B cell (primary cell): ENCODE measurements around the gene KLHL33. TPM values are rescaled to one million over a fixed set of nuclear protein-coding genes. Genes with fewer than 3 reads are reported as not detected.
A peak's percentile ranks its signal among the peaks of the same experiment; 100 is the strongest.

Experiments
- ATAC-seq: fragments of 200-7000 bp; cut with Tn5 transposase; one replicate; pipeline ENCODE4 v1.10.0; 2021; ENCODE audit warnings: low read depth, mild to moderate bottlenecking, moderate number of reproducible peaks, moderate library complexity
- CTCF ChIA-PET: fragments of 350-600 bp; sonication (Branson Sonifier 250); formaldehyde crosslinking; loops from one replicate; lab custom pipeline; 2021; ENCODE audit warnings: antibody characterized with exemption, inconsistent platforms; lab: Charles Lee
- POLR2A ChIA-PET: fragments of 350-600 bp; sonication (Branson Sonifier 250); formaldehyde crosslinking; loops from one replicate; lab custom pipeline; 2021; ENCODE audit warnings: antibody characterized with exemption; lab: Charles Lee
- DNase-seq: peaks from one replicate; pipeline ENCODE4 v3.0.0; 2013
- H2AFZ ChIP-seq: 2 replicates; pipeline ENCODE4 v1.6.1; 2012; ENCODE audit warnings: mild to moderate bottlenecking, low read depth, low read length; ENCODE audit not compliant: insufficient read depth, poor library complexity, severe bottlenecking
- H3K27ac ChIP-seq, 2 donors: 1 replicate in 1 of 2; 2 replicates in 1 of 2; pipeline ENCODE4 v1.5.1; 2012 to 2013; ENCODE audit warnings: low read length in 2 of 2, mild to moderate bottlenecking in 2 of 2, moderate library complexity in 1 of 2
- H3K27me3 ChIP-seq, 4 experiments: fragments of 200-600 bp in 1 of 4; sonication (generic) in 1 of 4; replicated peaks in 1 of 4; 1 replicate in 2 of 4; 2 replicates in 2 of 4; pipeline versions ENCODE4 v1.6.1 to v1.7.0; 2013 to 2016; ENCODE audit warnings: low read length in 3 of 4, mild to moderate bottlenecking in 2 of 4, mixed read lengths in 1 of 4, moderate library complexity in 1 of 4; ENCODE audit not compliant: insufficient read depth in 4 of 4, control insufficient read depth in 3 of 4; ENCODE audit errors: control extremely low read depth in 1 of 4
- H3K36me3 ChIP-seq, 2 experiments: replicated peaks in 1 of 2; 1 replicate in 1 of 2; 2 replicates in 1 of 2; pipeline versions ENCODE4 v1.6.1 to v1.7.1; 2013; ENCODE audit warnings: low read length in 1 of 2; ENCODE audit not compliant: insufficient read depth in 2 of 2, control insufficient read depth in 1 of 2; ENCODE audit errors: control extremely low read depth in 1 of 2, extremely low read depth in 1 of 2
- H3K4me1 ChIP-seq, 2 donors: fragments of 200-600 bp in 1 of 2; sonication (generic) in 1 of 2; 1 replicate in 1 of 2; 2 replicates in 1 of 2; pipeline versions ENCODE4 v1.5.1 to v1.6.1; 2013 to 2017; ENCODE audit warnings: low read length in 2 of 2; ENCODE audit not compliant: control insufficient read depth in 2 of 2, insufficient read depth in 2 of 2
- H3K4me2 ChIP-seq: replicated peaks from 2 replicates; pipeline ENCODE3; 2012; ENCODE audit warnings: mild to moderate bottlenecking, low read depth, low read length; ENCODE audit not compliant: poor library complexity, severe bottlenecking
- H3K4me3 ChIP-seq, 5 experiments: fragments of 200-600 bp in 1 of 5; sonication (generic) in 1 of 5; 1 replicate in 3 of 5; 2 replicates in 2 of 5; pipeline versions ENCODE4 v1.5.1 to v1.7.0; 2011 to 2016; ENCODE audit warnings: low read length in 4 of 5, mild to moderate bottlenecking in 4 of 5, low read depth in 2 of 5, control low read depth in 1 of 5, moderate library complexity in 1 of 5; ENCODE audit not compliant: insufficient read depth in 1 of 5; ENCODE audit errors: control extremely low read depth in 1 of 5, extremely low read depth in 1 of 5
- H3K79me2 ChIP-seq: fragments of 200-600 bp; sonication (generic); one replicate; pipeline ENCODE4 v1.6.0; 2016; ENCODE audit warnings: low read length; ENCODE audit not compliant: control insufficient read depth, insufficient read depth
- H3K9ac ChIP-seq: fragments of 200-600 bp; sonication (generic); 2 replicates; pipeline ENCODE4 v1.6.1; 2017; ENCODE audit warnings: mild to moderate bottlenecking, low read length, moderate library complexity
- H3K9me3 ChIP-seq, 3 donors: one replicate each; pipeline versions ENCODE4 v1.6.1 to v1.7.1; 2013; ENCODE audit warnings: low read length in 2 of 3; ENCODE audit not compliant: control insufficient read depth in 2 of 3, insufficient read depth in 1 of 3; ENCODE audit errors: control extremely low read depth in 1 of 3
- H4K20me1 ChIP-seq: 2 replicates; pipeline ENCODE4 v1.6.0; 2012; ENCODE audit warnings: mild to moderate bottlenecking, low read length; ENCODE audit not compliant: insufficient read depth, control insufficient read depth, poor library complexity, severe bottlenecking
- H3K27ac Mint-ChIP-seq: one replicate; pipeline ENCODE4 v1.8.0; 2021; ENCODE audit warnings: mixed read lengths
- H3K27me3 Mint-ChIP-seq: one replicate; pipeline ENCODE4 v1.8.0; 2021; ENCODE audit warnings: mixed read lengths
- H3K4me1 Mint-ChIP-seq: one replicate; pipeline ENCODE4 v1.8.0; 2021; ENCODE audit warnings: mixed read lengths
- H3K4me3 Mint-ChIP-seq: one replicate; pipeline ENCODE4 v1.8.0; 2021; ENCODE audit warnings: mixed read lengths
- H3K9me3 Mint-ChIP-seq: one replicate; pipeline ENCODE4 v1.8.0; 2022; ENCODE audit warnings: mixed read lengths; ENCODE audit not compliant: insufficient read depth
- CTCF ChIP-seq: fragments of 200-600 bp; IDR thresholded peaks from one replicate; pipeline ENCODE4 v1.8.0; 2022; ENCODE audit warnings: antibody characterized with exemption, mild to moderate bottlenecking
- EZH2 ChIP-seq: IDR thresholded peaks from 2 replicates; pipeline ENCODE4 v1.6.1; 2012; ENCODE audit warnings: borderline replicate concordance, low read depth, mild to moderate bottlenecking, moderate library complexity, low read length; ENCODE audit not compliant: insufficient read depth, poor library complexity, severe bottlenecking
- WGBS: methylation state at CpG from one replicate; pipeline ENCODE4 v1.1.5; 2013; ENCODE audit warnings: missing lambda C conversion rate; ENCODE audit not compliant: insufficient coverage; 5-methylcytosine and 5-hydroxymethylcytosine counted together
- intact Hi-C: fragments of 100-400 bp; cut with micrococcal nuclease; formaldehyde crosslinking; loops from one replicate; pipeline ENCODE4 v1.10.0; 2022
- polyA plus RNA-seq: library from polyadenylated mRNA; depleted of rRNA; stranded (reverse); fragments of >200 nt; gene quantifications from 2 replicates; pipeline ENCODE4 v1.2.3, GENCODE V29; 2012
- total RNA-seq, 2 donors: library from RNA; stranded (reverse); fragments of 120-200 nt in 1 of 2; gene quantifications; 1 replicate in 1 of 2; 2 replicates in 1 of 2; pipeline versions ENCODE4 v1.2.3 to v1.2.4, GENCODE V29; 2013 to 2022

The KLHL33 gene
- total and polyA plus RNA-seq, 2 donors (not counting 1 experiment from before 2014, with no cell fraction given): 0.20 to 0.25 TPM

DNA sequence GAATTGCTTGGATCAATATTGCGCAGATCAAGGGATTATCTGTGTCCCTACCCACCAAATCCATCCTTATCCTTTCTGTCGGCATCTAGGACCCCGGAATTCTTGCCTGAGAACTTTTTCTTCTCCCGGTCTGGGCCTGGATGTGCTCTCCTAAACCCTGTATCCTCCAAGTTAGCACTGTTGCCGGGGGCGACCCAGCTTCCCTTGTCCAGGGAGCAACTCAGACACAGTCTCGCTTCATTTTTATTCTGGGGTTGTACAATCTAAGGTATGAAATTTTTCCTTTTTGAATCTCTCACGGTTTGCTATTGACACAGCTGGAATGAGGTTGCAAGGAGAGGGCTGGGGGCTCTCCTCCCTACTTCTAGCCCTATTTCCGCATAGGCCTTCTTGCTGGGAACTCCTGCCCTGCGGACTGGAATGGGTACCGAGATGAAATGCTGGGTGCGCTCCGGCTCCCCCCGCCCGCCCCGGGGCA is 32.8 kb upstream of the KLHL33 start:
- H3K79me2 ChIP-seq: peaks cover 46% of the 10 kb centered on the region
- H3K27me3 ChIP-seq: no peaks in the 10 kb centered on the region
- H3K4me3 ChIP-seq: peak overlapping the region in 4 of 5 experiments; percentile 88 to 99 (median 98)
- no peaks in the 10 kb centered on the region for H3K9me3 ChIP-seq
- peaks cover 12 to 21% of the 10 kb centered on the region in 2 experiments for H3K36me3 ChIP-seq
- H3K27ac Mint-ChIP-seq: peak overlapping the region; percentile 96
- H3K4me1 ChIP-seq: peaks cover 35 to 38% of the 10 kb centered on the region in 2 donors
- intact Hi-C loops: loop anchor here (1.0 to 10.0 kb wide), 5 partner anchors 8 to 986 kb away; partner anchors contain the start of genes APEX1, CHD8, PARP2 and PIP4P1
- H3K4me3 Mint-ChIP-seq: peak overlapping the region; percentile 100
- CTCF ChIA-PET: interaction anchor here (1.6 to 3.6 kb wide), 2 partner anchors 9 to 54 kb away, joined by 3 to 23 read pairs; partner anchors contain the start of gene TEP1
- POLR2A ChIA-PET: interaction anchor here (1.9 kb wide), 1 partner anchor 8 kb away, joined by 20 read pairs; the partner anchor contains the start of gene PIP4P1
- peak overlapping the region; percentile 67 for H2AFZ ChIP-seq
- TF ChIP-seq CTCF (no peak), EZH2 (no peak)
- no peaks in the 10 kb centered on the region for H3K27me3 Mint-ChIP-seq
- H3K4me2 ChIP-seq: peak overlapping the region; percentile 84
- no peaks in the 10 kb centered on the region for H3K9me3 Mint-ChIP-seq
- H4K20me1 ChIP-seq: peaks cover 14% of the 10 kb centered on the region
- WGBS: 36% methylated on average over 15 of the region's 16 CpGs
- DNase-seq (no peak), ATAC-seq (no peak)
- H3K4me1 Mint-ChIP-seq: peaks cover 52% of the 10 kb centered on the region
- H3K27ac ChIP-seq: peak overlapping the region; percentile 73 to 81
- peak overlapping the region; percentile 84 for H3K9ac ChIP-seq
